Measurements from ENCODE around the gene TMEM163. TPM values are rescaled to one million over a fixed set of nuclear protein-coding genes. Genes with fewer than 3 reads are reported as not detected.

TMEM163 gene
- total and polyA plus RNA-seq, 12 donors: 0.16 to 1.7 (median 0.37) TPM

DNA sequence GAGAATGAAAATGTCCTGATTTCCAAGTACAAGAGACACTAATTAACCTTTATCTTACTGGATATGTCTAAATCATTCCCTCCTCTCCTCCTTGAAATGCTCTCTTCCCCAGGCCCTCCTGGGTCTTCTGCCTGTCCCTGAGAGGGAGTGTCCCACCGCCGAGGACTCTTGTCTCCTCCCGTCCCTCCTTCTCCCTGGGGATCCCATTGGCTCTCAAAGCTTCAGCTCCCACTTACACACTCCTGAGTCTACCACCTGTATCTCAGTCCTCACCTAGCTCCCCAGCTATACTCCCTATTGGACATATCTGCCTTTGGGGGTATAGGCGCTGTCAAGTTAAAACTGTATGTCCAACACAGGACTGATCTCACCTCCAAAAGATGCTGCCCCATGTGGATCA, 116.1 kb downstream of the TMEM163 start:
- intact Hi-C loops (cut with DNase I): no loop called here
- no peaks in the 10 kb centered on the region for H3K36me3 ChIP-seq
- TF ChIP-seq, protein P1, sequence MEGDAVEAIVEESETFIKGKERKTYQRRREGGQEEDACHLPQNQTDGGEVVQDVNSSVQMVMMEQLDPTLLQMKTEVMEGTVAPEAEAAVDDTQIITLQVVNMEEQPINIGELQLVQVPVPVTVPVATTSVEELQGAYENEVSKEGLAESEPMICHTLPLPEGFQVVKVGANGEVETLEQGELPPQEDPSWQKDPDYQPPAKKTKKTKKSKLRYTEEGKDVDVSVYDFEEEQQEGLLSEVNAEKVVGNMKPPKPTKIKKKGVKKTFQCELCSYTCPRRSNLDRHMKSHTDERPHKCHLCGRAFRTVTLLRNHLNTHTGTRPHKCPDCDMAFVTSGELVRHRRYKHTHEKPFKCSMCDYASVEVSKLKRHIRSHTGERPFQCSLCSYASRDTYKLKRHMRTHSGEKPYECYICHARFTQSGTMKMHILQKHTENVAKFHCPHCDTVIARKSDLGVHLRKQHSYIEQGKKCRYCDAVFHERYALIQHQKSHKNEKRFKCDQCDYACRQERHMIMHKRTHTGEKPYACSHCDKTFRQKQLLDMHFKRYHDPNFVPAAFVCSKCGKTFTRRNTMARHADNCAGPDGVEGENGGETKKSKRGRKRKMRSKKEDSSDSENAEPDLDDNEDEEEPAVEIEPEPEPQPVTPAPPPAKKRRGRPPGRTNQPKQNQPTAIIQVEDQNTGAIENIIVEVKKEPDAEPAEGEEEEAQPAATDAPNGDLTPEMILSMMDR (IDR thresholded peaks at IDR 0.05): no peak
- peaks cover 0 to 9% (median 0%) of the 10 kb centered on the region in 7 donors for H3K27me3 ChIP-seq
- no peak for ATAC-seq
- H3K4me3 ChIP-seq: no peak overlapping the region
- H3K9me3 ChIP-seq: peaks cover 0 to 4% (median 0%) of the 10 kb centered on the region in 11 donors
- H3K27ac ChIP-seq: no peak overlapping the region
- 80 to 86% methylated on average over 4 of the region's 4 CpGs for WGBS, 2 donors
- no peaks in the 10 kb centered on the region for H3K4me1 ChIP-seq
- no peak for DNase-seq

DNA sequence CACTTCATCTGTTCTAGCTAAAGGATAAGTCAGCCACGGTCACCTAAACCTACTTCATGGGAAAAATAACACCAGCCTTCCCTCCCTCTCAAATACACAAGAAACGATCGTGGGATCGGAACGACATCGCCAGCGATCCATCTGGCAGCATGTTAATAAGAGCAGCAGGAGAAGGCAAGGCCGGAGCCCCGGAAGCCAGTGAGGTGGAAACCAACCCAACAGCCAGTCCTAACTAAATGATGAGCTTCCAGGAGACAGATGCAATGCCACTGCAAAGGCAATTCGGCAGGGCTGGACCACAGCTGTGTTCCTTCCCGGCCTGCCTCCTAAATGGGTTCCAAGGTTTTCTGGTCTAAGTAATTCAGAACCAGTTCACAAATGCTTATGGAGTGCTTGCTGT, 117.5 kb downstream of the TMEM163 start:
- TF ChIP-seq, protein P1 (IDR thresholded peaks at IDR 0.05): no peak
- DNase-seq (no peak), ATAC-seq (no peak)
- Histone ChIP-seq H3K27ac (no peak overlapping the region), H3K9me3 (peaks cover 0 to 4% (median 0%) of the 10 kb centered on the region in 11 donors), H3K4me1 (no peaks in the 10 kb centered on the region), H3K27me3 (peaks cover 0 to 9% (median 0%) of the 10 kb centered on the region in 7 donors), H3K4me3 (no peak overlapping the region), H3K36me3 (no peaks in the 10 kb centered on the region)
- intact Hi-C loops (cut with DNase I): no loop called here
- 94% methylated on average over 11 of the region's 11 CpGs for WGBS, 2 donors

DNA sequence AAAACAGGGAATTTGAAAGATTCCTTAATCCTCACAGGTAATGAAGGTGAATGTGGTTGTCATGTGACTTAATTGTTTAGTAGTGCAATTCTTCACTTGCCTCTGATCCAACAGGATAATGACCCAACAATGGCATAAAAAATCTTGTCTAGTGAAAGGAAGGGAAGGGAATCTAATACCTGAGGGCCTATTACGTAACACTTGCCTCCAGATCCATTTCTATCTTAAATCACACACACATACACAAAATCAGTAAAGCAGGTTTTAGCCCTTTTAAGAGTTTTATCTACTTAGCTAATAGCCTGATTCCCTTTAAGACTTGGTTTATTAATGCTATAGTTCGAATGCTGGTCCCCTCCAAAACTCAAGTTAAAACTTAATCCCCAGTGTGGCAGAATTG, 118.6 kb downstream of the TMEM163 start:
- Histone ChIP-seq H3K4me3 (no peak overlapping the region), H3K36me3 (no peaks in the 10 kb centered on the region), H3K27ac (no peak overlapping the region), H3K27me3 (peaks cover 0 to 9% (median 0%) of the 10 kb centered on the region in 7 donors), H3K9me3 (peaks cover 0 to 4% (median 0%) of the 10 kb centered on the region in 11 donors), H3K4me1 (no peaks in the 10 kb centered on the region)
- 84 to 87% methylated on average over 2 of the region's 2 CpGs for WGBS, 2 donors
- DNase-seq (no peak), ATAC-seq (no peak)
- TF ChIP-seq, protein P1 (IDR thresholded peaks at IDR 0.05): no peak
- intact Hi-C loops (cut with DNase I): no loop called here

DNA sequence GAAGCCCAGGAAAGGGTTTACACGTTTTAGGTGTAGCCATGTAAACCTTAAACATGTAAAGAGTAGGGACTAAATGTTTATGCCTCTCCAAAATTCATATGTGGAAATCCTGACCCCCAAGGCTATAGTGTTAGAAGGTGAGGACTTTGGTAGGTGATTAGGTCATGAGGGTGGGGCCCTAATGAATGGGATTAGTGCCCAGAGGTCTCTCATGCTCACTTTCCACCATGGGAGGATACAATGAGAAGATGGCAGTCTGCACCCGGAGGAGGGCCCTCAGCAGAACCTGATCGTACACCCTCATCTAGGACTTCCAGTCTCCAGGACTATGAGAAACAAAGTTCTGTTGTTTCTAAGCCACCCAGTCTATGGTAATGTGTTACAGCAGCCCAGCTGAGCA, 119.6 kb downstream of the TMEM163 start:
- ATAC-seq: no peak
- intact Hi-C loops (cut with DNase I): no loop called here
- H3K27ac ChIP-seq: no peak overlapping the region
- H3K27me3 ChIP-seq: peaks cover 0 to 9% (median 0%) of the 10 kb centered on the region in 7 donors
- H3K4me1 ChIP-seq: peaks cover 0 to 3% (median 0%) of the 10 kb centered on the region in 9 donors
- TF ChIP-seq, protein P1 (IDR thresholded peaks at IDR 0.05): no peak
- no peak for DNase-seq
- H3K36me3 ChIP-seq: no peaks in the 10 kb centered on the region
- peaks cover 0 to 4% (median 0%) of the 10 kb centered on the region in 11 donors for H3K9me3 ChIP-seq
- WGBS, 2 donors: 86 to 88% methylated on average over 3 of the region's 3 CpGs
- no peak overlapping the region for H3K4me3 ChIP-seq

Measured in heart right ventricle (tissue), 16 donors.